ENCODE data around the gene HIP1. TPM values are rescaled to one million over a fixed set of nuclear protein-coding genes. Genes with fewer than 3 reads are reported as not detected.
"Not testable (repeated sequence)": the region's sequence is repeated elsewhere in the genome, so short reads cannot be mapped to it uniquely, and the experiment has no call there.

HIP1 gene
- polyA plus RNA-seq, 1 donor = 40.1 TPM

DNA sequence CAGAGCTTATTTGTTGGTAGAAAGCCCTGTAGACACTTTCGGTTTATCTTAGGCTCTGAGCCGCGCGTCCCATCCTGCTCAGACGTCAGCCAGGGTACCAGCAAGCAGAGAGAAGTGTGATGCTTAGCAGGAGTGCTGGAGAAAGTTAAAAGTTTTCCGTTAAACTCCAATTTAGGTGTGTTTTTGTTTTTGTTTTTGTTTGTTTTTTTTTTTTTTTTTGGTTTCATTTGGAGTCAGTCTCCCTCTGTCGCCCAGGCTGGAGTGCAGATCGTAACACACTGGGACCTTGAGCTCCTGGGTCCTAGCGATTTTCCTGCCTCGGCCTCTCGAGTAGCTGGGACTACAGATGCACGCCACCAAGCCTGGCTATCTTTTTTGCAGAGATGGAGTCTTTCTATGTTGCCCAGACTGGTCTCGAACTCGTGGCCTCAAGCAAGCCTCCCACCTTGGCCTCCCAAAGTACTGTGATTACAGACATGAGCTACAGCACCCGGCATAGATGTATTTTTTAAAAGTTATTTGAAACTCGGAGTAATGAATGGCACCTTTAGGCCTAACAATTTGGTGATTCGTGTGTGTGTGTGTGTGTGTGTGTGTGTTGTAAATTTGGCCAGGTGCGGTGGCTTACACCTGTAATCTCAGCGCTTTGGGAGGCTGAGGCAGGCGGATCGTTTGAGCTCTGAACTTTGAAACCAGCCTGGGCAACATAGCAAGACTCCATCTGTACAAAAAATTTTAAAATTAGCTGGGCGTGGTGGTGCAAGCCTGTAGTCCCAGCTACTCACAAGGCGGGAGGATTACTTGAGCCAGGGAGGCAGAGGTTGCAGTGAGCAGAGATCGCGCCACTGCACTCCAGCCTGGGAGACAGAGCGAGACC is 1.3 kb upstream of the HIP1 start:
- DNase-seq = peak; percentile 39

DNA sequence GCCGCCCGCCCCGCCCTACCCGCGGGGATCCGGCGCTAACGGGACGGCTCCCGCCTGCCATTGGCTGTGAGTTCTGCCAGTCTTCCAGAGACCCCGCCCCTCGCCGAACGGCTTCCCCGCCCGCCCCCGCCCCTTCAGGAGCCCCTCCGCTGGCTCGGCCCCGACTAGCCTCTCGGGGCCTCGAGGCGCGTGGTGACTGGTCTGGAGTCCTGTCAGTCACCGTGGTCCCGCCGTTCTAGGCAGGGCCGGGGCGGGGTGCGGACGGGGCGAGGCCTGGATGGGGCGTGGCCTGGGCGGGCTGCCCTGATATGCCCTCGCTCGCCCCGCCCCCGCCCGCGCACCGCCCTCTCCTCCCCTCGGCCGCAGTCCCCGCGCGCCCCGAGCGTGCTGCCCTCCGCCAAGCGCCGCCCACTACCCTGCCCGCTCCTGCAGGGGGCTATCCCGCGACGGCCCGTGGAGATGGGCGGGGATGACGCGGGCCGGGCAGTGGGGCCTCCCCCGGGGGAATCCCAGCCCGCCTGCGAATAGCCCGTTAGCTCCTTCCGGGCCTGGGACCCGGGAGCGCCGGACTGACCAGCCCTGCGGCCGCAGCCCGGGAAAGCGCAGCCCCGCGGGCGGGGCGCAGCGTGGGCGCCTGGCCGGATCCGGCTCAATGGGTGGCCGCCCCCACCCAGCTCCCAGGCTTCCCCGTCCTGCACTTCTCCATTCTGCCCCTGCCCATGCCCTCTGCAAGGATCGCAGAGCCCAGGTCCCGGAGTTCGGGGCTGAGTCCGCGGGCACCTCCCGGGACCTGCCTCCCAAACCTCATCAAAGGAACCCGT is 444 bp upstream of the HIP1 start:
- peak; percentile 98 for DNase-seq

DNA sequence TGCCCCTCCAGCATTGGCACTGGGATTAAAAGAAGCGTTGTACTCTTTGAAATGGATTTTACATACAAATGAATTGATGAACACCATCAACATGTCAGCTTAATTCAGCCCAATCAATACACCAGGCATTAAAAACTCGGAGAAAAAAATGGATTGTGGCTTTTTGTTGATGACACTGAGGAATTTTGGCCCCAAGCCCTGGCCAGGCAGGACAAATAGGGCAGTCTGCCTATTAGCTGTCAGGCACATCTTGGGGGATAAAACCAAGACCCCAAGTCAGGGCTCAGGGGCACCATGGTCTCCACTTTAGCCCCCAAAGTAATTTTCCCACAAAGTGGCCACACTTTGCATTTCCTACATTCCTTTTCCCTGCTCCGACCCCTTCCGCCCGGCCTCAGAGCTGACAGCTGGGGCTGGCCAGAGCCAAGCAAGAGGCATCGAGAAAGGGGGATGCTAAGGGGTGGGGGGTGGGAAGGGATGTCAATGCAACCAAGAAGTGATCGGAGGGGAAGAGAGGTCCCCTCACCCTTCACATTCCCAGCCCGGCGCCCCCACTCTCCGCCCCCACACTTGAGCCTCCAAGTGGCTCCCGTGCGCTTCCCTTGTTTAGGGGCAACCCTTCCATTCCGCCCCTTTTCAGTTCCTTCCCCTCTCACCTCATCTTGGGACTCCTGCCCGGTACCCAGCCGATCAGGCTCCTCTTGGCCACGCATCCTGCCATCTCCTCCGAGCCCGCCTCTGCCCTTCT is 711 bp downstream of the HIP1 start:
- no peak for DNase-seq

DNA sequence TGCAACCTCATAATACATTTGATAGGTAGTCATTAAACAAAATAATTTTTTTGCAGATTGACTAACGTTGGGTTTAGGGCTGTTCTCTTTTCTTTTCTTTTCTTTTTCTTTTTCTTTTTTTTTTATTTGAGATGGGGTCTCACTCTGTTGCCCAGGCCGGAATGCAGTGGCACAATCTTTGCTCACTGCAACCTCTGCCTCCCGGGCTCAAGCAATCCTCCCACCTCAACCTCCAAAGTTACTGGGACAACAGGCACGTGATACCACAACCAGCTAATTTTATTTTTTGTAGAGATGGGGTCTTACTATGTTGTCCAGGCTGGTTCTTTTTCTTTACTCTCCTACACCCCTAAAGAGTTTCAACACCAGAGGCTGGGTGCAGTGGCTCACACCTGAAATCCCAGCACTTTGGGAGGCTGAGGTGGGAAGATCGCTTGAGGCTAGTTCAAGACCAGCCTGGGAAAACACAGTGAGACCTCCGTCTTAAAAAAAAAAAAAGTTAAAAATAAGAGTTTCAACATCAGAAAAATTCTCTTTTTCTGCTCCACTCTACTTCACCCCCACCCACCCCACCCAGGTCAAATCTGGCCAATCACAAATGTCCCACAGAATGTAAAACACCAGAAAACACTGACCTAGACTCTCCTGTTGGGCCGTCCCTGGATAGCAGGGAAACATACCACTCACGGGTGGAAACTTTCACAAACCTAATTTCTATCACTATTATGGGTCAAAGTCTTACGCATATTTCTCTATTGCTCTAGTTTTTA is 3.0 kb downstream of the HIP1 start:
- DNase-seq = no peak

DNA sequence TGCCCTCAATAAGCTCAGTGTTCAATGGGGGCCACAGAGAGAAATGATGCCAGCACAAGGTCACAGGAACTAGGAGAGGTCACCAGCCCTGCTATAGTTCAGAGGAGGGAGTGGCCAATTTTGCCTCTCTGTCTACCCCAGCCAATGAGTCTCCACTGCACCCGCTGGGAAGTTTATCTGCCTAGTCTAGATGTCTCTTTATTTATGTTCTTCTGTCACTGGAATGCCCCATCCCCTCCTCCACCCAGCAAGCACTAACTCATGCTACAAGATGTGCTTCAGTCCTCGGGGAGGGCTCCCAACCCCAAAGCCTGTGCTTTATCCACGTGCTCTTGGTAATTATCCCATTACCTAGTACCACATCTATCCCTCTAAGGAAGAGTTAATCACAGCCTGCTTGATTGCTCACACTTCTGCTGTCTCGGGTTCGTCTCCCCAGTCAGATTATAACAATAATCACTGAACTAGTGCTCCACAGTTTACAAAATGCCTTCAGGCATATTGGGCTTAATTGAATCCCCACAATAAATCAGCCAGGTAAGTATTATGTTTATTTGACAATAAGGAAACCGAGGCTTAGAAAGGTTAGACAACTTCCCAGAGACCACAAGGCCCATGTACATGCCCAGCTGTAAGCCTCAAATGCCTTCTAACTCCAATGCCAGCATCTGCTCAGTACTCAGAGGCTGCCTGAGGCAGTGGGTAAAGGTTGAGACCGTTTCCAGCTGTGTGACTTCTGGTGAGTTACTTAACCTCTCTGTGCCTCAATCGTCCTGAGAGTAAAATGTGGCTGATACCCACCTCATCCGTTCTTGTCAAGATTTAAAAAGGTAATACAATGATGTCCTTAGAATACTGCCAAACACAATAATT is 3.9 kb downstream of the HIP1 start:
- DNase-seq = peak; percentile 57

DNA sequence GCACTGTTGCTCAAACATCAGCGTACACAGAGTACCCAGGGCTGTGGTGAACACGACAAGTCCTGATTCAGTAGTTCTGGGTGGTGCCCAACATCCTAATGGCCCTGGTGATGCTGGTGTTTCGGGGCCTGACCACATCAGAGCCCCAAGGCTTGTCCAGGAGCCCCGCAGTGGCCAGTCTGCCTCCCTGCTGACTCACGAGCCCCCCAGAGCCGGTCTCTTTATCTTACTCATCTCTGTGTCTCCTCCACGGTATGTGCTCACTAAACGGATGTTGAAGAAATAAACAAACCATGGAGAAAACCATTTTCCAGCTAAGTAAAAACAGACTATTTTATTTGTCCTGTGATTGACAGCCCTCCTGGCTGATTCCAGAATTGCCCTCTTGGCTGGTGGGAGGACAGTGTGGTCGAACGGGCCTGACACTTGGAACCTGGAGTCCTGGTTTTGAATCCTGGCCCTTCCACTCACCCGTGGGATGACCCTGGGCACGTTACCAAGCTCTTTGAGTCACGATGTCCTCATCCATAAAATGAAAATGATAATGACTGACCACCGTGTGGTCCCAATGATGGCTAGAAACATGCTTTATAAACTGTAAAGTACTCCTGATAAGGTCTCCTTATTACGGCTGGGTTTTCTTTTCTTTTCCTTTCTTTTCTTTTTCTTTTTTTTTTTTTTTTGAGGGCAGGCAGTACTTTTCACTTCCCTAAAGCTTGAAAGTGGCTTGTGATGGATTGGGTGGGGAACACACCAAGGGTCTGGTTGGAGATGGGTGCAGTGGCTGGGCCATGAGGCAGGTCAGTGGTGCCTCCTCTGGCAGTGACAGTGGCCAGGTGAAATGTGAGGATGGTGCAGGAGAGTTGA is 5.7 kb downstream of the HIP1 start:
- DNase-seq = no peak

DNA sequence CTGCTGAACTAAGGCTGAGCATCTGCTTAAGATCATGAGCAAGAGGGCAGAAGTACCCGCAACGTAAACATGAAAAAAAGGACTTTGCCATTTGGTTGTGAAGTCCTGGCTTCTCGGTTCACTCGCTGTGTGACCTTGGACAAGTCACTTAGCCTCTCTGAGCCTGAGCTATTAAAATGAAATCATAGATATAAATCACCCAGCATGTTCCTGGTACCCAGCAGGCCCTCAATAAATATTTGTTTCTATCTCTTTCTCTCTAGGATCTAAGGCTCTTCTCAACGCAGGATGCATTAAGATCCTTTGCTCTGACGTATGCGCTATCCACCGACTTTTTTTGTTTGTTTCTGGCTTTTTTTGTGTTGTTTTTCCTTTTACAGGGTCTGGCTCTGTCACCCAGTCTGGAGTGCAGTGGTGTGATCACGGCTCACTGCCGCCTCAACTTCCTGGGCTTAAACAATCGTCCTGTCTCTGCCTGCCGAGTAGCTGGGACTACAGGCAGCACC is 6.7 kb downstream of the HIP1 start:
- DNase-seq = no peak

DNA sequence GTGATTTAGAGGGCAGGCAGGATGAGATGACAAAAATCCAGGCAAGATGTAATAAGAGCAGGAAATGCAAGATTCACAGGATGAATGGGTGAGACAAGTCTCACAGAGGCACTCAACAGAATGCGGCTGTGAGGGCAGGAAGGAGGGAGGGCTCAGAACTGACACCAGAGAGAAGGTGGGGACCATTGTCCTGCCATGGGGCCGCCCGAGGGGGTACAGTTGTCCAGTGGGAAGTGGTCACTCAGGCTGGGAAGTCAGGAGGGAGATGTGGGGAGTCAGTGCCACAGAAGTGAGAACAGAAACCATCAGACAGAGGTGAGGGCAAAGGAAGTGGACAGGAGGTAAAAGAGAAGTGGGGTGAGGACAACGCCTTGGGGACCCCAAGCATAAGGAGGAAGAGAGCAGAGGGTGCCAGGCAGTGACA is 8.9 kb downstream of the HIP1 start:
- no peak for DNase-seq

DNA sequence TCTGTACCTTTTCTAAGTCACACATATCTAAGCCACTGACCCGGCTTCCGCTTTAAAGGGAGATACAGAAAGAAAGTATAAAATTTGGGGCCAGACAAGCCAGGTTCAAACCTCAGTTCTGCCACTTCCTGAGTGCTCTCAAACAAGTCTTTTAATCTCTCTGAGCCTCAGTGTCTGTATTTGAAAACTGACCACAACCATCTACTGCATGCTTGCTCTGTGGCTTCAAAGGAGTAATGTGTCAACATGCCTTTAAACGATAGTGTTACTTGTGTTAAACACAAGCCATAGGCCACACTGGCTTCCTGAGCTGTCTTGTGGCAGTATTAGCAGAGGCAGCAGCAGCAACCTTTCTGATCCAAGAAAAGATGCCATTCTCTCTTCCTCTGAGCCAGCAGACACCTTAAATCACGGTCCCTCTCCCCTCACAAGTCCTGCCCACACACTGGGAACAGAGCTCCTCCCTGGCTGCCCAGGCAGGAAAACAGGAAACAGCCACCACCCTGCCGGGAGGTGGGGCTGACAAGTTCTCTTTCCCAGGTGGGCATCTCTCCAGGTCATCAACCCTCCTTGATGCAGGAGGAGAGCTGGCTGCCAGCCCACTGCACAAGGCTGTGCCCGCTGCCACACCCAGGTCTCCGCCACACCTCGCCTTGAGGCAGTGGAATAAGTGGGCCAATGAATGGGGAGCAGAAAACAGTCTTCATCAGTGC is 10.7 kb downstream of the HIP1 start:
- DNase-seq = no peak

DNA sequence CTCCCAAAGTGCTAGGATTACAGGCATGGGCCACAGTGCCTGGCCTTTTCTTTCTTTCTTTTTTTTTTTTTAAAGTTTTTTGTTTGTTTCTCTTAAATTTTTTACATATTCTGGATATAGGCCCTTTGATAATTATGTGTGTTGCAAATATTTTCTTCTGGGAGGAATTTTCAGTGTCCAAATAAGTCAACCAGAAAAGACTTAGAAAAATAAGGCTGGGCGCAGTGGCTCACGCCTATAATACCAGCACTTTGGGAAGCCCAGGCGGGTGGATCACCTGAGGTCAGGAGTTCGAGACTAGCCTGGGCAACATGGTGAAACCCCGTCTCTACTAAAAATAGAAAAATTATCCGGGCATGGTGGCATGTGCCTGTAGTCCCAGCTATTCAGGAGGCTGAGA is 11.4 kb downstream of the HIP1 start:
- not testable (repeated sequence) for DNase-seq

DNA sequence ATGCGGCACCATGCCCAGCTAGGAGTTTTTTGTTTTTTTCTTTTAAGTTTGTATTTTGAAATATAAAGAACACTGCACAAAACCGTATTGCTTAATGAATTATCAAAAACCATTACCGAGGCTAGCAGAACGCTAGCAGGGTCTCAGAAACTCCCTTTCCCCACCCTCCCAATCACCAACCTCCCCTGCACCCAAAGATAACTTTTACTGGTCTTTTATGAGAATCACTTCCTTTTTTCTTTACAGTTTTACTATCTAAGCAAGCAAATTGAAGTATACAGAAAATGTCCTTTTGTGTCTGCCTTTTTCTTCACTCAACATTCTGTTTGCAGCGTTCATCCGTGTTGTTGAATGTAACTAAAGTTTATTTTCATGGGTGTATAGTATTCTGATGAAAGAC is 13.4 kb downstream of the HIP1 start:
- DNase-seq = no peak

DNA sequence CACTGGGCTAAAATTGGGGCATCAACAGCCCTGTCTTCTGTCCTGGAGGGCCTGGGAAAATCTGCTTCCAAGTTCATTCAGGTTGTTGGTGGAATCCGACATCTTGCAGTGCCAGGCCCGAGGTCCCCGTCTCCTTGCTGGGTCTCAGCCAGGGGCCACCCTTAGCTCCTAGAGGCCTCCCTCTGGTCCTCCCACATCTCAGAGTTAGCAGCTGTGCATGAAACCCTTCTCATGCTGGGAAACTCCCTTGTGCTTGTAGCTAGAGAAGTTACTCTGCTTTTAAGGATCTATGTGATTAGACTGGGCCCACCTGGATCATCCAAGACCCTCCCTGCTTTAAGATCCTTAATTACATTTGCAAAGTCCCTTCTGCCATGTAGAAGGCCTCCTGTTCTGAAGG is 15.3 kb downstream of the HIP1 start:
- no peak for DNase-seq

DNA sequence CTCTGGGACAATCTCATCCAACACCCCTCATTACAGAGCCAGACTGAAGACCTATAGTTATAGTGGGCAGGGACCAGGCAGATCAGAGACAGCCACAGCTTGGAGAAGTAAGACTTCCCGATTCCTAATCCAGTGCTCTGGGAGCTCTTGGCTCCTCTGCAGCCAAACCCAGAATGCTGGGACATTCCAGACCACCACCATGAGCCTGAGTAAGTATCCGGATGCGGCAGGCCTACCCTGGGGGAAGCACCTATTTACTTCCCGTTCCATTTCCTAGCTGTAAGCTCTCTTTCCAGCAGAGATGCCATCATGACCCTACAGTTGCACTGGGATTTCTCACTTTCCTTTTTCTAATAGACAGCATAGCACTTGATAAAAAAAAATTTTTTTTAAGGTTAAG is 16.4 kb downstream of the HIP1 start:
- DNase-seq = no peak

DNA sequence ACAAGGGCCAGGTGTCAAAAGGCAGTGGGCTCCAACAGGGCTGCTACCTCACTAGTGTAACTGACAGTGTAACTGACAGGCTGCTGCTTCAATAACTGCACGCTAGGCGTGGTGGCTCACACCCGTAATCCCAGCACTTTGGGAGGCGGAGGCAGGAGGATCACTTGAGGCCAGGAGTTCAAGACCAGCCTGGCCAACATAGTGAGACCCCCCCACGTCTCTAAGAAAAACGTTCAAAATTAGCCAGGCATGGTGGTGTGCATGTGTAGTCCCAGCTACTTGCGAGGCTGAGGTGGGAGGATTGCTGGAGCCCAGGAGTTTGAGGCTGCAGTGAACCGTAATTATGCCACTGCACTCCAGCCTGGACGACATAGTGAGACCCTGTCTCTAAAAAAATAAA is 16.8 kb downstream of the HIP1 start:
- not testable (repeated sequence) for DNase-seq

DNA sequence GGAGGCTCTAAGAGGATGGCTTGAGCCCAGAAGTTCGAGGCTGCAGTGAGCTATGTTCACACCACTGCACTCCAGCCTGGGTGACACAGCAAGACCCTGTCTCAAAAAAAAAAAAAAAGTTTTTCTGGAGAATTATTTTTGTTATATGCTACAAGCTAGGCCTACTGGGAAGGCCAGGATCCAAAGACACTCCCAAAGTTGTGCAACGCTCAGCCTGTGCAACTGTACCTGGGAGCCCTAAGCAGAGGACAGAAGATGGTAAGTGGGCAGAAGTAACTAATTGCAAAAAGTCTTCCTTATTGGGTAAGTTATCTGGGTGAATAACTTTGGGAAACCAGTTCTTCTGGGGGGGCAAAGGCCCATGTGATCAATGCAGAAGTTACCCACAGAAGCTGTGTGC is 17.3 kb downstream of the HIP1 start:
- DNase-seq = no peak

DNA sequence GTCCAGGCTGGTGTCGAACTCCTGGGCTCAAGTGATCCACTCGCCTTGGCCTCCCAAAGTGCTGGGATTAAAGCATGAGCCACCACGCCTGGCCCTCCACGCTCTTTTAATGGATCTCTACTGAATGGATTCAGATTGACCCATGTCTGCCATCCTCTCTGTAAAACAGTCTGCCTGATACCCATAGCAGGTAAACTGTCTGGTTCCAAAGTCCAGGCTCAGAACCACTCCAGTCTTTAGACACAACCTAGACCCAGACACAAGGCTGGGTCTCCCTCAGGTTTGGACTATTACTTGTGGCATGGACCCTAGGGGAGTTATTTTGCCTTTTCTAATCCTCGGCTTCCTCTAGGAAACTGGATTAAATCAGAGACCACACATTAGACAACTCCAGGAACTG is 19.1 kb downstream of the HIP1 start:
- no peak for DNase-seq

DNA sequence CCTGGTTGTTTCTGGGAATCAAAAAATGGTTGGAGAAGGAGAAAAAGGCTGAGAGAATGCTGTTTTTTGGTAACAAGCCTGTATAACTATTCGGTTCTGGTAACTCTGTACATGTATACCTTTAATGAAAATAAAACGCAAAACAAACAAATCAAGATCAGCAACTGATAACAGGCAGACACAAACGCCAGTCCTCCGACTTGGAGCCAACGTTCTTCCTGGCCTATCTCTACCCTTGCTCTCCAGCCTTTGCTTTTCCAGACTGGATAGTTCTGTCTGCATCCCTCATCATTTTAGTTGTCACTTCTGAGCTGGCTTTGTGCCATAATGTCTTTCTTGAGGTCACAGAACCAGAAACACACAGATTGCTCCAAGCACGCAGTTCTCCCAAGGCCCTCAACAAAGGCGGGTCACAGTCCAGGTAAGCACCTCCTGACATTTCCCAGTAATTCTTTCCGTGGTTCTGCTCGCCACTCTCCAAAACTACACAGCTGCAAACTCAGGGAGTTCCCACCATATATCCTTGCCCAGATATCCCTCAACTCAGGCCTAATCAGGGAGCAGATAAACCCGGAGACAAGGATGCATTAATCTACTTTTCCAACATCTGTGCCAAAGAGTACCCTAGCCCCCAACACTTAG is 20.2 kb downstream of the HIP1 start:
- DNase-seq = no peak

DNA sequence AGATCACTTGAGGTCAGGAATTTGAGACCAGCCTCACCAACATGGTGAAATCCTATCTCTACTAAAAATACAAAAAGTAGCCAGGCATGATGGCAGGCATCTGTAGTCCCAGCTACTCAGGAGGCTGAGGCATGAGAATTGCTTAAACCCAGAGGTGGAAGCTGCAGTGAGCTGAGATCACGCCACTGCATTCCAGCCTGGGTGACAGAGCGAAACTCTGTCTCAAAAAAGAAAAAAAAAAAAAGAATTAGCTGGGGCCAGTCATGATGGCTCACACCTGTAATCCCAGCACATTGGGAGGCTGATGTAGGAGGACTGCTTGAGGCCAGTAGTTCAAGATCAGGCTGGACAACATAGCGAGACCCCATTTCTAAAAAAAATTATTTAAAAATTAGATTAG is 21.0 kb downstream of the HIP1 start:
- DNase-seq = not testable (repeated sequence)

Data from left kidney (tissue), 2 donors.